Gastroesophageal sphincter (tissue), 4 donors: ENCODE data around the gene RYR3. TPM values are rescaled to one million over a fixed set of nuclear protein-coding genes. Genes with fewer than 3 reads are reported as not detected.

ENCODE experiments used
- ATAC-seq: fragments of 150-250 bp; one replicate; pipeline ENCODE4 v1.9.1; 2016; ENCODE audit warnings: mild to moderate bottlenecking, moderate library complexity
- H3K27ac ChIP-seq, 4 donors: fragments of 200-600 bp; sonication (generic) in 3 of 4; 1 replicate in 3 of 4; 2 replicates in 1 of 4; pipeline ENCODE4 v1.5.1; 2016 to 2019
- H3K27me3 ChIP-seq: fragments of 200-600 bp; sonication (generic); one replicate; pipeline ENCODE4 v1.5.1; 2019
- H3K36me3 ChIP-seq, 2 donors: fragments of 200-600 bp; sonication (generic); one replicate each; pipeline ENCODE4 v1.5.1; 2019; ENCODE audit warnings: control low read depth in 1 of 2
- H3K4me1 ChIP-seq, 3 donors: fragments of 200-600 bp; sonication (generic); 1 replicate in 2 of 3; 2 replicates in 1 of 3; pipeline ENCODE4 v1.5.1; 2016 to 2019; ENCODE audit warnings: control low read depth in 2 of 3
- H3K4me3 ChIP-seq, 2 donors: fragments of 200-600 bp; sonication (generic); one replicate each; pipeline ENCODE4 v1.5.1; 2019; ENCODE audit warnings: mild to moderate bottlenecking in 1 of 2, moderate library complexity in 1 of 2
- H3K9me3 ChIP-seq, 3 donors: fragments of 200-600 bp; sonication (generic); one replicate each; pipeline ENCODE4 v1.5.1; 2017 to 2019; ENCODE audit warnings: control low read depth in 2 of 3
- EP300 ChIP-seq: sonication (generic); formaldehyde crosslinking; IDR thresholded peaks from one replicate; pipeline ENCODE4 v1.6.1; 2017; ENCODE audit warnings: antibody characterized with exemption, mild to moderate bottlenecking
- POLR2A ChIP-seq, 2 donors: fragments of 450-650 bp; IDR thresholded peaks; one replicate each; pipeline ENCODE4 v1.6.1; 2017; ENCODE audit warnings: antibody characterized with exemption in 2 of 2, mild to moderate bottlenecking in 2 of 2, moderate library complexity in 1 of 2
- POLR2AphosphoS5 ChIP-seq: sonication (generic); formaldehyde crosslinking; IDR thresholded peaks from one replicate; pipeline ENCODE4 v1.6.1; 2017; ENCODE audit warnings: antibody characterized with exemption
- WGBS, 2 donors: methylation state at CpG; one replicate each; pipeline ENCODE4 v1.1.5; 2018; ENCODE audit warnings: low coverage in 1 of 2; 5-methylcytosine and 5-hydroxymethylcytosine counted together
- total RNA-seq, 4 donors: library from RNA; depleted of rRNA; stranded (reverse); fragments of >200 nt; gene quantifications; one replicate each; pipeline ENCODE4 v1.1.0, GENCODE V29; 2016
- TF ChIP-seq, protein P1 (sequence below), 4 experiments: fragments of 200-600 bp in 2 of 4; fragments of 450-650 bp in 2 of 4; sonication (generic) in 1 of 4; IDR thresholded peaks; one replicate each; pipeline ENCODE4 v1.5.1; 2017 to 2019; ENCODE audit warnings: antibody characterized with exemption in 4 of 4, mild to moderate bottlenecking in 2 of 4, moderate library complexity in 2 of 4

RYR3 gene
- total RNA-seq, 4 donors from 2014 or later, result 3.5 to 10.2 (median 6.2) TPM

DNA sequence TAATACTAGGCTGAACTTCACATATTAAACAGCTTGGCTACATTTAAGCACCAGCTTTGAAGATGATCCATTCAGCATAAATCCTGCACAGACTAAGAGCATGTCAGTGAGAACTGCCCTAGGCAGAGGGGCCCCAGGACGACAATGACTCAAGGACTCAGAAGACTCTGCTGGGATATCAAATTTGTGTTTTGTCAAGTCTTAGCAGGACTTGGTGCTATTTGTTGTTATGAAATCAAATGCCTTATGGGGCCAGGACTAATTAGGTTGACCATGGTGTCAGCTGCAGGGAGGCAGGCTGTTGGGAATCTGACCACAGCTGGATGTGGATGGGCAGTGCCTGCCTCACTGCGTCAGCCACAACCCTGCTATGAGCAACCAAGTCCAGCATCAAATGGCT is 91.8 kb downstream of the RYR3 start:
- Histone ChIP-seq H3K4me1 (peaks cover 0 to under 1% (median 0%) of the 10 kb centered on the region in 3 donors), H3K27me3 (no peaks in the 10 kb centered on the region), H3K9me3 (no peaks in the 10 kb centered on the region), H3K36me3 (no peaks in the 10 kb centered on the region), H3K4me3 (no peak overlapping the region), H3K27ac (no peak overlapping the region)
- TF ChIP-seq POLR2AphosphoS5, result no peak
- TF ChIP-seq, protein P1, sequence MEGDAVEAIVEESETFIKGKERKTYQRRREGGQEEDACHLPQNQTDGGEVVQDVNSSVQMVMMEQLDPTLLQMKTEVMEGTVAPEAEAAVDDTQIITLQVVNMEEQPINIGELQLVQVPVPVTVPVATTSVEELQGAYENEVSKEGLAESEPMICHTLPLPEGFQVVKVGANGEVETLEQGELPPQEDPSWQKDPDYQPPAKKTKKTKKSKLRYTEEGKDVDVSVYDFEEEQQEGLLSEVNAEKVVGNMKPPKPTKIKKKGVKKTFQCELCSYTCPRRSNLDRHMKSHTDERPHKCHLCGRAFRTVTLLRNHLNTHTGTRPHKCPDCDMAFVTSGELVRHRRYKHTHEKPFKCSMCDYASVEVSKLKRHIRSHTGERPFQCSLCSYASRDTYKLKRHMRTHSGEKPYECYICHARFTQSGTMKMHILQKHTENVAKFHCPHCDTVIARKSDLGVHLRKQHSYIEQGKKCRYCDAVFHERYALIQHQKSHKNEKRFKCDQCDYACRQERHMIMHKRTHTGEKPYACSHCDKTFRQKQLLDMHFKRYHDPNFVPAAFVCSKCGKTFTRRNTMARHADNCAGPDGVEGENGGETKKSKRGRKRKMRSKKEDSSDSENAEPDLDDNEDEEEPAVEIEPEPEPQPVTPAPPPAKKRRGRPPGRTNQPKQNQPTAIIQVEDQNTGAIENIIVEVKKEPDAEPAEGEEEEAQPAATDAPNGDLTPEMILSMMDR (IDR thresholded peaks at IDR 0.05), result no peak
- TF ChIP-seq POLR2A (IDR thresholded peaks at IDR 0.05), result no peak
- TF ChIP-seq EP300, result no peak
- ATAC-seq, result no peak
- 56% methylated on average over 1 of the region's 2 CpGs; no CpG with 5 or more reads in 1 of the 2 donors for WGBS, 2 donors

DNA sequence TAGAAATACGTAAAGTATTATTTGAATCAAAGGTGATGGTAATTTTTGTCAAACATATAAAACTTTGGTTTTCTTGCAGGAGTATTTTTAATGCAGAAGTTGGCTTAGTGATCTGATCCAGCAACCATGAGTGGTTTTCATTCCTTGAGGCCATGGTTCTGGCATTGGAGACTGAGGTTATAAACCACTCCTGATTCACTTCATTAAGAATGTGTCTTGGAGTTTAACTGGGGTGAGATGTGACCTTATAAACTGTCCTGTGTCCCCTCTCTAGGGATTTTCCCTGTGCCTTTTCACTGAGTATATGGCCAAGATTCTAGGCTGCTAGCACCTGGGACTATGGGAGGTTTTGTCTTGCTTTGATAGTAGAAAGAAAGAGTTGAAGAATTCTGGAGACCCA is 94.3 kb downstream of the RYR3 start:
- H3K27me3 ChIP-seq, result no peaks in the 10 kb centered on the region
- ATAC-seq, result no peak
- TF ChIP-seq POLR2A (IDR thresholded peaks at IDR 0.05) (no peak), POLR2AphosphoS5 (no peak), EP300 (no peak)
- TF ChIP-seq, protein P1 (IDR thresholded peaks at IDR 0.05), result no peak
- 93% methylated on average over 1 of the region's 1 CpG; no CpG with 5 or more reads in 1 of the 2 donors for WGBS, 2 donors
- H3K4me3 ChIP-seq, result no peak overlapping the region
- no peaks in the 10 kb centered on the region for H3K36me3 ChIP-seq
- no peak overlapping the region for H3K27ac ChIP-seq
- H3K9me3 ChIP-seq, result no peaks in the 10 kb centered on the region
- H3K4me1 ChIP-seq, result no peaks in the 10 kb centered on the region

DNA sequence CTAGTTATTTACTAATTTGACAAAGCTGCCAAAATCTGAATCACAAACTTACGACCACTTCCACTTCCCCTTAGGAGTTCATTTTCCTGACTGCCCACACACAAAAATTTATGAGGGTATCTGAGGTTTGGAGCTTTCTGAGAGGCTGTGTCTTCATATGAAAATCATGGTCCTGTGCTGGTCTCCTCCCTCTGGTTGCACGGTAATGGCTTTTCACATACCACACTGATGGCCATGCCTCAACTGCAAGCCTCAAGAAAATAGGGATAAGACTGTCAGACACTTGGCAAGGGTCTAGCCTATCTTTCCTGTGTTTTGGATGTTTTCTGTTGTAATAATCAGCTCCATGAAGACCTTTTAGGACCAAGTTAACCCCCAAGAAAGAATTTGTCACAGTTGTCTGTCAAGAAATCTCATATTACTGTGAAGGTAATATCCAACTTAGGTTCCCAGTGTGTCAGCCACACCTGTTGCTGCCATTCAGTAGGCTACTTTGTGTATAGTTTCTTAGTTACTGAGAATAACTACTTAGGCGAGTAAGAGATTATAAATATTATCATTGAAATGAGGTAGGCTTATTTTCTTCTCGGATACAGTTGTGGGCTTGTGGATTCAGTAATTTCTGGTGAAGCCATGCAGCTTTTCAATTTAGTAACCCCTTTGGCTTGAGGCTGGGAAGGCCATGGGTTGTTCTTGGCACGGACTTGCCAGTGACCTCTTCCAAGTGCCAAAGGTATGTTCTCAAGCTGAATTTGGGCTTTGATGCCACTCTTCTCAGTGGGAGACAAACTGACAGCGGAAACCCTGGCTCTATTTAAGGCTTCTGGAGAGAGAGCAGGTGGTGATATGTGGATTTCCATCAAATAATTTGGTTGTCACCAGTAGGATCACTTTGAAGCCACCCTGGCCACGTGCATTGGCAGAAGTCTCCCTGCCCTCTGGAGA is 101.1 kb downstream of the RYR3 start:
- H3K4me1 ChIP-seq, result no peaks in the 10 kb centered on the region
- H3K36me3 ChIP-seq, result no peaks in the 10 kb centered on the region
- H3K4me3 ChIP-seq, result no peak overlapping the region
- 71 to 81% methylated on average over 4 to 5 of the region's 7 CpGs for WGBS, 2 donors
- no peak for ATAC-seq
- H3K27me3 ChIP-seq, result no peaks in the 10 kb centered on the region
- no peaks in the 10 kb centered on the region for H3K9me3 ChIP-seq
- TF ChIP-seq, protein P1 (IDR thresholded peaks at IDR 0.05), result no peak
- no peak for TF ChIP-seq EP300
- no peak for TF ChIP-seq POLR2AphosphoS5
- no peak for TF ChIP-seq POLR2A (IDR thresholded peaks at IDR 0.05)
- H3K27ac ChIP-seq, result no peak overlapping the region

DNA sequence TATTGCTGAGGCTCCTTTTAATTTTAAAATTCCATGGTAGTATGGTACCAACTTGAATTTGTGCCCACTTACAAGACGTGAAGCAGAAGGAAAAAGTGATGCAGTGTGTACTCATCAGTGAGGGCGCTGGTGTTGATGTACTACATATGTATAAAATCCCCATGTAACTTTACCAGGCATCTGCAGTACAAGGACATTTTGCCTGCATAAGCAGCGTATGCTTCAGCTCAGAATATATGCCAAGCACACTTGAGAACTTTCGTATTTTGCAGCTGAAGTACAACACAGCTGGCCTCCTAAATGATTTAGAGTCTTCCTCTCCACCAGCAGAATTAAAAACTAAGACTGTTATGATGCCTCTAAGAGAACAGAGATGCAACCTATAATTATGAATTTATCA is 108.9 kb downstream of the RYR3 start:
- Histone ChIP-seq H3K4me3 (no peak overlapping the region), H3K27ac (no peak overlapping the region), H3K36me3 (no peaks in the 10 kb centered on the region), H3K9me3 (no peaks in the 10 kb centered on the region), H3K4me1 (peaks cover 0 to 5% (median 0%) of the 10 kb centered on the region in 3 donors), H3K27me3 (no peaks in the 10 kb centered on the region)
- TF ChIP-seq EP300 (no peak), POLR2A (IDR thresholded peaks at IDR 0.05) (no peak), POLR2AphosphoS5 (no peak)
- TF ChIP-seq, protein P1 (IDR thresholded peaks at IDR 0.05), result no peak
- 67 to 68% methylated on average over 4 of the region's 4 CpGs for WGBS, 2 donors
- no peak for ATAC-seq

DNA sequence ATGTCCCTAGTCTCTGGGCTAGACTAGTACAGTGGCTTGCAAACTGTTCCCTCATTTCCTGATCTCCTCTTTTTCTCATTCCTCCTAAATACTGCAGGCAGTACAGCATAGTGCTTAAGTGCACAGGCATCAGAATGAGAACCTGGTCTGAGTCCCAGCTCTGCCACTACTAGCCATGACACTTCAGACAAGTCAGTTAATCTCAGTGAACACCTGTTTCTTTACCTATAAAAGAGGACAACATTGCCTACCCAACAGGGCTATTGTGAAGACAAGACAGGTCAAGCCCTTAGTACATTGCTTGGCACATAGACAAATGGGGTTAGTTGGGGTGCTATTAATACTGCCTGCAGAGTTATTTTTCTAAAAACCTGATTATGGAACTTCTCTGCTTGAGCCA is 113.3 kb downstream of the RYR3 start:
- no peak for ATAC-seq
- Histone ChIP-seq H3K4me1 (peaks cover 0 to under 1% (median 0%) of the 10 kb centered on the region in 3 donors), H3K4me3 (no peak overlapping the region)

More for the DNA sequence above, 113.3 kb downstream of the RYR3 start:
- H3K36me3 ChIP-seq, result no peaks in the 10 kb centered on the region
- no peaks in the 10 kb centered on the region for H3K9me3 ChIP-seq
- TF ChIP-seq, protein P1 (IDR thresholded peaks at IDR 0.05), result no peak
- TF ChIP-seq POLR2AphosphoS5 (no peak), EP300 (no peak), POLR2A (IDR thresholded peaks at IDR 0.05) (no peak)
- H3K27ac ChIP-seq, result no peak overlapping the region
- H3K27me3 ChIP-seq, result no peaks in the 10 kb centered on the region
